HepG2 (cell line): ENCODE measurements around the gene BCAR3. TPM values are rescaled to one million over a fixed set of nuclear protein-coding genes. Genes with fewer than 3 reads are reported as not detected.

Experiments
- ATAC-seq: fragments of 200-7000 bp; cut with Tn5 transposase; 3 replicates; pipeline ENCODE4 v1.9.1; 2020; ENCODE audit warnings: mild to moderate bottlenecking, moderate library complexity
- BruUV-seq: library from RNA; stranded (reverse); fragments of 400-500 nt; replicated peaks from 2 replicates; lab custom pipeline; 2021; lab: Mats Ljungman, UMichigan
- CTCF ChIA-PET: fragments of 300-600 bp; formaldehyde crosslinking; extraction: SDS; loops from one replicate; lab custom pipeline; 2021; ENCODE audit warnings: low total read pairs, inconsistent platforms, low intra/inter-chr PET ratio; lab: Yijun Ruan, JAX
- POLR2A ChIA-PET: fragments of 350-600 bp; sonication (Branson Sonifier 250); formaldehyde crosslinking; loops from one replicate; lab custom pipeline; 2020; ENCODE audit warnings: antibody characterized with exemption, inconsistent platforms; lab: Yijun Ruan, JAX
- DNase-seq: peaks from one replicate; pipeline ENCODE4 v3.0.0-alpha.2; 2015; ENCODE audit warnings: low spot score
- FAIRE-seq: peaks from 3 replicates; lab custom pipeline; 2011; peaks lifted over from hg19 to GRCh38; lab: Jason Lieb, UNC
- H2AFZ ChIP-seq: one replicate; pipeline ENCODE4 v1.6.1; 2011; ENCODE audit warnings: low read length, inconsistent platforms
- H3K27ac ChIP-seq: fragments of 300-600 bp; 3 replicates; pipeline ENCODE4 v1.8.0; 2011; ENCODE audit warnings: mixed run types, mild to moderate bottlenecking, mixed read lengths, low read length, inconsistent platforms; ENCODE audit not compliant: insufficient read depth; ENCODE audit errors: extremely low read length
- H3K27me3 ChIP-seq, 2 experiments: fragments of 200-600 bp in 1 of 2; 2 replicates in 1 of 2; 3 replicates in 1 of 2; pipeline versions ENCODE4 v1.6.0 to v1.8.0; 2011; ENCODE audit warnings: low read length in 2 of 2, mild to moderate bottlenecking in 2 of 2, moderate library complexity in 2 of 2, inconsistent platforms in 1 of 2; ENCODE audit not compliant: insufficient read depth in 2 of 2, control insufficient read depth in 1 of 2
- H3K36me3 ChIP-seq, 2 experiments: fragments of 200-600 bp in 1 of 2; replicated peaks in 1 of 2; 2 replicates in 1 of 2; 3 replicates in 1 of 2; pipeline versions ENCODE4 v1.5.1 to v1.8.0; 2011; ENCODE audit warnings: low read length in 2 of 2, inconsistent platforms in 1 of 2; ENCODE audit not compliant: insufficient read depth in 2 of 2, control insufficient read depth in 1 of 2
- H3K4me1 ChIP-seq: 2 replicates; pipeline ENCODE4 v1.5.1; 2012; ENCODE audit warnings: low read length, inconsistent platforms; ENCODE audit not compliant: insufficient read depth
- H3K4me2 ChIP-seq: 2 replicates; pipeline ENCODE4 v1.6.0; 2011; ENCODE audit warnings: low read depth, low read length, inconsistent platforms
- H3K4me3 ChIP-seq, 3 experiments: fragments of 200-600 bp in 1 of 3; sonication (generic), shearing (Covaris generic) in 1 of 3; replicated peaks in 1 of 3; 2 replicates each; pipeline ENCODE4 v1.5.1; 2011 to 2016; ENCODE audit warnings: low read length in 3 of 3, inconsistent platforms in 2 of 3, low read depth in 2 of 3, mild to moderate bottlenecking in 2 of 3, control low read depth in 1 of 3, mixed read lengths in 1 of 3; ENCODE audit not compliant: insufficient read depth in 1 of 3
- H3K79me2 ChIP-seq: one replicate; pipeline ENCODE4 v1.6.1; 2011; ENCODE audit warnings: low read length, inconsistent platforms; ENCODE audit not compliant: insufficient read depth
- H3K9ac ChIP-seq: 2 replicates; pipeline ENCODE4 v1.6.0; 2011; ENCODE audit warnings: mild to moderate bottlenecking, low read depth, low read length, inconsistent platforms; ENCODE audit not compliant: insufficient read depth
- H3K9me3 ChIP-seq: 2 replicates; pipeline ENCODE4 v1.5.1; 2012; ENCODE audit warnings: mild to moderate bottlenecking, low read length
- H4K20me1 ChIP-seq: 2 replicates; pipeline ENCODE4 v1.6.0; 2011; ENCODE audit warnings: inconsistent platforms, mild to moderate bottlenecking, low read length, moderate library complexity; ENCODE audit not compliant: insufficient read depth
- AHDC1 ChIP-seq: sonication (generic); formaldehyde crosslinking; IDR thresholded peaks from 2 replicates; pipeline ENCODE4 v1.5.1; 2020; ENCODE audit warnings: mild to moderate bottlenecking, missing genetic modification reagents, borderline replicate concordance
- GPBP1L1 ChIP-seq: sonication (generic); formaldehyde crosslinking; IDR thresholded peaks from 2 replicates; pipeline ENCODE4 v1.5.0; 2020; ENCODE audit warnings: mild to moderate bottlenecking, missing genetic modification reagents
- MAF1 ChIP-seq: sonication (generic); formaldehyde crosslinking; IDR thresholded peaks from 2 replicates; pipeline ENCODE4 v1.5.0; 2020; ENCODE audit warnings: missing genetic modification reagents, borderline replicate concordance
- MAFK ChIP-seq, 2 experiments: IDR thresholded peaks in 1 of 2; conservative IDR thresholded peaks in 1 of 2; 2 replicates each; pipeline ENCODE4 v1.6.1; 2011; ENCODE audit warnings: improper control_type of control experiment in 2 of 2, low read length in 2 of 2
- MATR3 ChIP-seq: sonication (generic); formaldehyde crosslinking; IDR thresholded peaks from 2 replicates; pipeline ENCODE4 v1.4.0; 2020; ENCODE audit warnings: missing genetic modification reagents
- SP140L ChIP-seq: sonication (generic); formaldehyde crosslinking; IDR thresholded peaks from 2 replicates; pipeline ENCODE4 v1.4.0; 2020; ENCODE audit warnings: missing genetic modification reagents, borderline replicate concordance
- SUZ12 ChIP-seq: fragments of 150-350 bp; IDR thresholded peaks from 2 replicates; pipeline ENCODE4 v1.6.1; 2014; ENCODE audit warnings: low read depth, low read length
- ZNF546 ChIP-seq: sonication (generic); formaldehyde crosslinking; conservative IDR thresholded peaks from 2 replicates; pipeline ENCODE4 v1.8.1; 2023; ENCODE audit warnings: mild to moderate bottlenecking, missing genetic modification reagents
- ZNF660 ChIP-seq: sonication (generic); formaldehyde crosslinking; IDR thresholded peaks from 2 replicates; pipeline ENCODE4 v1.5.1; 2020; ENCODE audit warnings: mild to moderate bottlenecking, low read depth, missing genetic modification reagents, borderline replicate concordance
- ZNF704 ChIP-seq: sonication (generic); formaldehyde crosslinking; IDR thresholded peaks from 2 replicates; pipeline ENCODE4 v1.8.1; 2023; ENCODE audit warnings: mild to moderate bottlenecking, inconsistent platforms, moderate library complexity, missing genetic modification reagents, borderline replicate concordance
- WGBS: methylation state at CpG from one replicate; pipeline ENCODE4 v1.1.6; 2017; ENCODE audit warnings: low lambda C conversion rate; 5-methylcytosine and 5-hydroxymethylcytosine counted together
- in situ Hi-C: cut with HindIII; loops from 2 replicates; pipeline ENCODE4 v1.10.0; 2017; ENCODE audit warnings: low pct_unique_long_range_greater_than_20kb; ENCODE audit not compliant: extremely low pct_ligation_motif_present
- intact Hi-C: fragments of 100-400 bp; cut with micrococcal nuclease; formaldehyde crosslinking; loops from one replicate; pipeline ENCODE4 v1.10.0; 2022; ENCODE audit not compliant: unreplicated experiment
- polyA plus RNA-seq, 8 experiments: library from polyadenylated mRNA; depleted of rRNA in 3 of 8; stranded (reverse) in 7 of 8; unstranded in 1 of 8; fragments of >200 nt; fragmentation: Illumina TruSeq in 4 of 8; extraction: Trizol in 4 of 8; gene quantifications; 2 replicates each; pipeline versions ENCODE4 v1.2.1 to v1.2.3, GENCODE V29; 2011 to 2016; ENCODE audit warnings: low read depth in 4 of 8, missing spikeins in 1 of 8, mixed read lengths in 1 of 8; ENCODE audit not compliant: insufficient read depth in 1 of 8
- total RNA-seq, 5 experiments: library from RNA; depleted of rRNA; stranded (reverse); fragments of >200 nt; fragmentation: Illumina TruSeq; extraction: Trizol; gene quantifications; 2 replicates each; pipeline ENCODE4 v1.2.3, GENCODE V29; 2016; ENCODE audit warnings: low read depth in 1 of 5

The BCAR3 gene
- total and polyA plus RNA-seq, 2 of the 13 experiments (the other 11 are each of a cell fraction or from before 2014, with no cell fraction given) = 3.6 to 4.8 TPM

- H3K4me3 ChIP-seq = no peak overlapping the region
- intact Hi-C loops = no loop called here
- no peak overlapping the region for H3K27ac ChIP-seq
- BruUV-seq = no TSS peak
- no peaks in the 10 kb centered on the region for H3K36me3 ChIP-seq
- CTCF ChIA-PET = no interaction called here
- H4K20me1 ChIP-seq = no peaks in the 10 kb centered on the region
- POLR2A ChIA-PET = no interaction called here
- ATAC-seq (no peak), FAIRE-seq (no peak), DNase-seq (no peak)
- no peak for TF ChIP-seq ZNF660 (CRISPR knock-in tag)
- TF ChIP-seq AHDC1 (CRISPR knock-in tag) = no peak
- TF ChIP-seq SP140L = no peak
- TF ChIP-seq MATR3 (CRISPR knock-in tag) = no peak
- TF ChIP-seq ZNF704 (CRISPR knock-in tag) = no peak
- TF ChIP-seq MAF1 (CRISPR knock-in tag) = no peak
- no peak for TF ChIP-seq SUZ12
- no peak for TF ChIP-seq MAFK (conservative IDR thresholded peaks at IDR 0.05 in 1 of 2, IDR thresholded peaks at IDR 0.05 in 1 of 2; ENCODE audit: low read length in 2 of 2)
- no peak for TF ChIP-seq ZNF546 (CRISPR knock-in tag)
- no peak for TF ChIP-seq GPBP1L1 (CRISPR knock-in tag)
- H3K4me1 ChIP-seq = peaks cover 29% of the 10 kb centered on the region
- H3K9ac ChIP-seq = no peak overlapping the region
- WGBS = 42% methylated on average over 2 of the region's 2 CpGs
- in situ Hi-C loops = no loop called here
- H3K9me3 ChIP-seq = no peaks in the 10 kb centered on the region
- peaks cover 2 to 3% of the 10 kb centered on the region in 2 experiments; a peak in 3 of 5 replicates for H3K27me3 ChIP-seq
- no peak overlapping the region for H2AFZ ChIP-seq
- H3K79me2 ChIP-seq = no peaks in the 10 kb centered on the region
- H3K4me2 ChIP-seq = no peak overlapping the region
These were observed 13.9 kb upstream of the BCAR3 start for GRCh38 chr1:93695411-93696005.
